PC-9 (cell line): ENCODE results near the gene MSI2. TPM values are rescaled to one million over a fixed set of nuclear protein-coding genes. Genes with fewer than 3 reads are reported as not detected.

Source experiments
- BruUV-seq: library from RNA; stranded (reverse); fragments of 400-500 nt; replicated peaks from 2 replicates; lab custom pipeline; 2021; lab: Mats Ljungman, UMichigan
- CTCF ChIA-PET: fragments of 300-600 bp; sonication (Branson Sonifier 250); formaldehyde crosslinking; loops from one replicate; lab custom pipeline; 2022; ENCODE audit warnings: antibody characterized with exemption; lab: Charles Lee
- POLR2A ChIA-PET: fragments of 300-600 bp; sonication (Branson Sonifier 250); formaldehyde crosslinking; loops from one replicate; lab custom pipeline; 2022; ENCODE audit warnings: antibody characterized with exemption; ENCODE audit not compliant: unreplicated experiment; lab: Charles Lee
- DNase-seq, 2 experiments: peaks; one replicate each; pipeline versions ENCODE4 v3.0.0 to v3.0.0-alpha.2; 2015 to 2022; ENCODE audit warnings: mixed read lengths in 1 of 2
- H2AFZ ChIP-seq: fragments of 200-600 bp; sonication (generic); 2 replicates; pipeline ENCODE4 v1.8.1; 2017; ENCODE audit warnings: antibody characterized with exemption
- H3F3A ChIP-seq: fragments of 200-600 bp; sonication (generic); 2 replicates; pipeline ENCODE4 v1.8.1; 2017; ENCODE audit warnings: antibody characterized with exemption, mild to moderate bottlenecking, low read depth; ENCODE audit not compliant: insufficient read depth
- H3K27ac ChIP-seq: fragments of 200-600 bp; sonication (generic); 2 replicates; pipeline ENCODE4 v1.6.1; 2016; ENCODE audit warnings: mixed run types
- H3K27me3 ChIP-seq: fragments of 200-600 bp; sonication (generic); 2 replicates; pipeline ENCODE4 v1.6.1; 2016; ENCODE audit warnings: low read depth, mixed run types; ENCODE audit not compliant: insufficient read depth
- H3K36me3 ChIP-seq: fragments of 200-600 bp; sonication (generic); 2 replicates; pipeline ENCODE4 v1.6.1; 2016; ENCODE audit warnings: low read depth, mixed run types
- H3K4me1 ChIP-seq: fragments of 200-600 bp; sonication (generic); replicated peaks from 2 replicates; pipeline ENCODE4 v1.6.1; 2016; ENCODE audit warnings: mixed run types; ENCODE audit not compliant: insufficient read depth
- H3K4me2 ChIP-seq: fragments of 200-600 bp; sonication (generic); 2 replicates; pipeline ENCODE4 v1.6.1; 2017; ENCODE audit warnings: mixed run types
- H3K4me3 ChIP-seq: fragments of 200-600 bp; sonication (generic); 2 replicates; pipeline ENCODE4 v1.6.1; 2016; ENCODE audit warnings: mixed run types
- H3K79me2 ChIP-seq: fragments of 200-600 bp; sonication (generic); 2 replicates; pipeline ENCODE4 v1.6.1; 2017; ENCODE audit warnings: low read depth, mixed run types
- H3K9me2 ChIP-seq: fragments of 200-600 bp; sonication (generic); 2 replicates; pipeline ENCODE4 v1.8.1; 2017; ENCODE audit warnings: mild to moderate bottlenecking; ENCODE audit not compliant: insufficient read depth
- H3K9me3 ChIP-seq: fragments of 200-600 bp; sonication (generic); 2 replicates; pipeline ENCODE4 v1.8.1; 2016; ENCODE audit warnings: low read depth; ENCODE audit not compliant: insufficient read depth
- H4K20me1 ChIP-seq: fragments of 200-600 bp; sonication (generic); 2 replicates; pipeline ENCODE4 v1.8.1; 2017; ENCODE audit not compliant: insufficient read depth
- EZH2 ChIP-seq: fragments of 200-600 bp; sonication (generic); IDR thresholded peaks from 2 replicates; pipeline ENCODE4 v1.8.0; 2017; ENCODE audit warnings: antibody characterized with exemption, low read depth
- intact Hi-C: fragments of 100-400 bp; cut with micrococcal nuclease; formaldehyde crosslinking; loops from one replicate; pipeline ENCODE4 v1.10.0; 2022; ENCODE audit not compliant: unreplicated experiment
- total RNA-seq: library from RNA; stranded (reverse); gene quantifications from 2 replicates; pipeline ENCODE4 v1.2.3, GENCODE V29; 2021
- TF ChIP-seq, protein P1 (sequence below): fragments of 200-600 bp; sonication (generic); conservative IDR thresholded peaks from 2 replicates; pipeline ENCODE4 v1.6.1; 2017; ENCODE audit warnings: mixed run types, antibody characterized with exemption, mild to moderate bottlenecking, moderate library complexity

The MSI2 gene
- total RNA-seq, 1 experiment from 2014 or later = 15.7 TPM

DNA sequence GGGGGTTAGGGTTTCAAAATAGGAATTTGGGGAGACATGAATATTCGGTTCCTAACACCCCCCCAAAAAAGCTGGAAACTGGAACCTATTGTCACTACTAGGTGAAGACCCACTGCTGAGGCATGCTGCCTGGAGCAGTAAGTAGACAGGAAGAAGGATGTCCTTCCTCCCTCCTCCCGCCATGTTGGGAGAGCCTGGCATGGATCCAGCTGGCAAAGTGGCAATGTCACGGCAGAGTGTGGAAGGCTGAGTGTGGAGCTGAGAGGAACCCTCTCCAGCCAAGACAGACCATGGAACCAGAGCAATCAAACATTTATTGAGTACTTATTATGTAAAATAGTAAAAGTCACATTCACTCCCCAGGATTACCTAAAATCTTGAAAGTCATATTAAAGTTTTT is 439.7 kb downstream of the MSI2 start:
- Histone ChIP-seq H3K79me2 (no peaks in the 10 kb centered on the region), H3K9me3 (no peaks in the 10 kb centered on the region), H3K4me3 (no peak overlapping the region), H3K27me3 (peaks cover 4% of the 10 kb centered on the region; the same call in 1 of the 2 replicates), H3F3A (no peaks in the 10 kb centered on the region), H2AFZ (no peak overlapping the region), H3K4me1 (no peaks in the 10 kb centered on the region), H3K4me2 (no peak overlapping the region), H4K20me1 (no peaks in the 10 kb centered on the region), H3K27ac (no peak overlapping the region), H3K36me3 (no peaks in the 10 kb centered on the region), H3K9me2 (no peaks in the 10 kb centered on the region)
- ChIA-PET CTCF (no interaction called here), POLR2A (no interaction called here)
- no peak for DNase-seq
- intact Hi-C loops = no loop called here
- TF ChIP-seq, protein P1, sequence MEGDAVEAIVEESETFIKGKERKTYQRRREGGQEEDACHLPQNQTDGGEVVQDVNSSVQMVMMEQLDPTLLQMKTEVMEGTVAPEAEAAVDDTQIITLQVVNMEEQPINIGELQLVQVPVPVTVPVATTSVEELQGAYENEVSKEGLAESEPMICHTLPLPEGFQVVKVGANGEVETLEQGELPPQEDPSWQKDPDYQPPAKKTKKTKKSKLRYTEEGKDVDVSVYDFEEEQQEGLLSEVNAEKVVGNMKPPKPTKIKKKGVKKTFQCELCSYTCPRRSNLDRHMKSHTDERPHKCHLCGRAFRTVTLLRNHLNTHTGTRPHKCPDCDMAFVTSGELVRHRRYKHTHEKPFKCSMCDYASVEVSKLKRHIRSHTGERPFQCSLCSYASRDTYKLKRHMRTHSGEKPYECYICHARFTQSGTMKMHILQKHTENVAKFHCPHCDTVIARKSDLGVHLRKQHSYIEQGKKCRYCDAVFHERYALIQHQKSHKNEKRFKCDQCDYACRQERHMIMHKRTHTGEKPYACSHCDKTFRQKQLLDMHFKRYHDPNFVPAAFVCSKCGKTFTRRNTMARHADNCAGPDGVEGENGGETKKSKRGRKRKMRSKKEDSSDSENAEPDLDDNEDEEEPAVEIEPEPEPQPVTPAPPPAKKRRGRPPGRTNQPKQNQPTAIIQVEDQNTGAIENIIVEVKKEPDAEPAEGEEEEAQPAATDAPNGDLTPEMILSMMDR = no peak
- TF ChIP-seq EZH2 = no peak
- no TSS peak for BruUV-seq

DNA sequence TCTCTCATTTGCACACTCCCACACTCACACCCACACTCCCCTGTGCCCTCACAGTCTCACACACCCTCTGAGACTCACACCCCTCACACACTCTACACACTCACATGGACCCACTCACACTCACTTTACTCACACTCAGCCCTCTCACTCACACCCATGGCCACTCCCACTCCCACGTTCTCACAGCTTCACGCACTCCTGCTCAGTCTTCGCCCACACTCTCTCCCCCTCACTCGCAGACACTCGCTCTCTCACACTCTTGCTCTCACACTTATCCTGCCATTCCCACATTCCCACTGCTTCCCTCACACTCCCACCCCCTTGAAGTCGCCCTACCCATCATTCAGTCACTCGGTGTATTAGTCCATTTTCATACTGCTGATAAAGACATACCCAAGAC is 440.9 kb downstream of the MSI2 start:
- H3F3A ChIP-seq = no peaks in the 10 kb centered on the region
- intact Hi-C loops = no loop called here

DNA sequence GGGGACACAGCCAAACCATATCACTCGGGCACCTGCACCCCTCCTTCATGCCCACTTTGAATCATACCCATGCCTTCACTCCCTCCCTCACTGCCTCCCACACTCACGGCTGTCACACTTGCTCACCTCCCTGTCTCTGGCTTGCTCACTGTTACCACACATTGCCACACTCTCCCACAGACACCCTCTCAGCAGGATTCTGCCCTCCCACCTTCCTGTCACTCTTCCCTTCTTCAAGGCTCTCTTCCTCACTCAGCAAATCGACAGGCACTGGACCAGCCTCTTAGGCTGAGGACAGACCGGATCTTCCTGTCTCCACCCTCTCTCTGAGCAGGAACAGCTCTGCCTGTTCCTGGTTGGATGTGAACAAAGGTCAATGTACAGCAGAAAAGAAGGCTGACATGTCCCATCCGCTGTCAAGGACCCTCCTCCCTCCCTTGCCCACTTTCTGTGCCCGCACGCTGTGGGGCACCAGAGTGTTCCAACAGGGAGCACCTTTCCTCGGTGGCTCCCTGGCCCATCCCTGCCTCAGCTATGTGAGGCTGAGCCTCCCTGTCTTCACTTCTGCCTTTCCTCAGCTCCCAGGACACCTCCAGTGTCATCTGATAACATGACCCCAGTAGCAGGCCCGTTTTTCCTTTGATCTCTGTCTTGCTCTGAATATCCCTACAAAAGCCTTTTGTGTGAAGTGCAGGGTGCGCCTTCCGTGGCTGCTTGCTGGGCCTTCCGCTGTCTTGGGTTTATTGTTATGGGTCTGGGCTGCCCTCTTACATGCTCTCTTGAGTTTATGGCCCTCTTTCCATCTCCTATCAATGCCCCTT is 441.8 kb downstream of the MSI2 start:
- no TSS peak for BruUV-seq
- H3F3A ChIP-seq = no peaks in the 10 kb centered on the region
- H3K4me3 ChIP-seq = no peak overlapping the region
- H4K20me1 ChIP-seq = no peaks in the 10 kb centered on the region
- ChIA-PET POLR2A (no interaction called here), CTCF (no interaction called here)
- peaks cover 15% of the 10 kb centered on the region; the same call in 1 of the 2 replicates for H3K27me3 ChIP-seq
- no peaks in the 10 kb centered on the region for H3K9me3 ChIP-seq
- no peaks in the 10 kb centered on the region for H3K36me3 ChIP-seq
- H3K79me2 ChIP-seq = no peaks in the 10 kb centered on the region
- H3K4me2 ChIP-seq = no peak overlapping the region
- DNase-seq = no peak
- H3K9me2 ChIP-seq = no peaks in the 10 kb centered on the region
- H2AFZ ChIP-seq = no peak overlapping the region
- H3K4me1 ChIP-seq = no peaks in the 10 kb centered on the region
- no peak overlapping the region for H3K27ac ChIP-seq
- intact Hi-C loops = no loop called here
- TF ChIP-seq EZH2 = no peak
- TF ChIP-seq, protein P1 = no peak

More for the DNA sequence above, 440.9 kb downstream of the MSI2 start:
- H3K4me2 ChIP-seq = no peak overlapping the region
- POLR2A ChIA-PET = no interaction called here
- CTCF ChIA-PET = no interaction called here
- H2AFZ ChIP-seq = no peak overlapping the region
- no peak for TF ChIP-seq EZH2
- TF ChIP-seq, protein P1 = no peak
- no peaks in the 10 kb centered on the region for H3K9me3 ChIP-seq
- H3K36me3 ChIP-seq = no peaks in the 10 kb centered on the region
- H3K79me2 ChIP-seq = no peaks in the 10 kb centered on the region
- DNase-seq = no peak
- H3K9me2 ChIP-seq = no peaks in the 10 kb centered on the region
- BruUV-seq = no TSS peak
- H3K4me3 ChIP-seq = no peak overlapping the region
- H3K27me3 ChIP-seq = peaks cover 13% of the 10 kb centered on the region; the same call in 1 of the 2 replicates
- H3K27ac ChIP-seq = no peak overlapping the region
- H3K4me1 ChIP-seq = no peaks in the 10 kb centered on the region
- no peaks in the 10 kb centered on the region for H4K20me1 ChIP-seq
